Retinal pigment epithelial cell (primary cell): ENCODE measurements around the gene TSPAN2.
A peak's percentile ranks its signal among the peaks of the same experiment; 100 is the strongest.

Experiments
- DNase-seq: peaks from one replicate; pipeline ENCODE4 v3.0.0-alpha.2; 2010; ENCODE audit warnings: low read depth
- H3K4me3 ChIP-seq: 2 replicates; pipeline ENCODE4 v1.5.1; 2011; ENCODE audit warnings: mild to moderate bottlenecking, low read length, control low read depth, moderate library complexity
- TF ChIP-seq, protein P1 (sequence below): conservative IDR thresholded peaks from 2 replicates; pipeline ENCODE4 v1.5.1; 2011; ENCODE audit warnings: low read depth, low read length, control low read depth, inconsistent platforms

TSPAN2 gene

DNA sequence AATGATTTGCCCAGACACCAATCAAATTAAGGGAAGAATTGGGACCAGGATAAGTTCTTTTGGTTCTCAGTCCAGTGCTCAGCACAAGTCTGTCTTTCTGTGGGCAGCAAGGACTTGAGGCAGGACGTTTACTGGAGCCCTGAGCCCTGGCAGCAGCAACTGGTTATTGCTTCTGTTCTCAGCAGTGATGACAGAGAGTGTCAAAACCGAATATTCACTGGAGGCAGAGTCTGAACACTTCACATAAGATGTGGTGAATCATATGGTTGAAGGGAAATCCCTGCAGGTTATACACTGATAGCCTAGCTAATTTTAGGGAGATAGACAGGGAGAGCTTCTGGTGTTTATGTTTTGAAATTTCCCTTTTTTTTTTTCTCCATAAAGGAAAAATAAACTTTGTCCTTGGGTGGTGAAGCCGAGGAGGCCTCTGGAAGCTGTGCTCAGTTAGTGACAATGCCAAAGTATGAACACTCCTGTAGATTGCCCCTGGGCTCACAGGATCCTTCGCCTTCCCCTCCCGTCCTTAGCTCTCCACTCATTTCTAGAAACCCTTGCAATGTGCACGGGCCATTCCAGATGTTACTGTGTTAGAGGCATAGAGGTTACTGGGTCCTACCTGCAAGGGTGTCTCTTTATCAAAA lies 26.3 kb upstream of the TSPAN2 start:
- TF ChIP-seq, protein P1, sequence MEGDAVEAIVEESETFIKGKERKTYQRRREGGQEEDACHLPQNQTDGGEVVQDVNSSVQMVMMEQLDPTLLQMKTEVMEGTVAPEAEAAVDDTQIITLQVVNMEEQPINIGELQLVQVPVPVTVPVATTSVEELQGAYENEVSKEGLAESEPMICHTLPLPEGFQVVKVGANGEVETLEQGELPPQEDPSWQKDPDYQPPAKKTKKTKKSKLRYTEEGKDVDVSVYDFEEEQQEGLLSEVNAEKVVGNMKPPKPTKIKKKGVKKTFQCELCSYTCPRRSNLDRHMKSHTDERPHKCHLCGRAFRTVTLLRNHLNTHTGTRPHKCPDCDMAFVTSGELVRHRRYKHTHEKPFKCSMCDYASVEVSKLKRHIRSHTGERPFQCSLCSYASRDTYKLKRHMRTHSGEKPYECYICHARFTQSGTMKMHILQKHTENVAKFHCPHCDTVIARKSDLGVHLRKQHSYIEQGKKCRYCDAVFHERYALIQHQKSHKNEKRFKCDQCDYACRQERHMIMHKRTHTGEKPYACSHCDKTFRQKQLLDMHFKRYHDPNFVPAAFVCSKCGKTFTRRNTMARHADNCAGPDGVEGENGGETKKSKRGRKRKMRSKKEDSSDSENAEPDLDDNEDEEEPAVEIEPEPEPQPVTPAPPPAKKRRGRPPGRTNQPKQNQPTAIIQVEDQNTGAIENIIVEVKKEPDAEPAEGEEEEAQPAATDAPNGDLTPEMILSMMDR = no peak
- H3K4me3 ChIP-seq = no peak overlapping the region
- DNase-seq = no peak

DNA sequence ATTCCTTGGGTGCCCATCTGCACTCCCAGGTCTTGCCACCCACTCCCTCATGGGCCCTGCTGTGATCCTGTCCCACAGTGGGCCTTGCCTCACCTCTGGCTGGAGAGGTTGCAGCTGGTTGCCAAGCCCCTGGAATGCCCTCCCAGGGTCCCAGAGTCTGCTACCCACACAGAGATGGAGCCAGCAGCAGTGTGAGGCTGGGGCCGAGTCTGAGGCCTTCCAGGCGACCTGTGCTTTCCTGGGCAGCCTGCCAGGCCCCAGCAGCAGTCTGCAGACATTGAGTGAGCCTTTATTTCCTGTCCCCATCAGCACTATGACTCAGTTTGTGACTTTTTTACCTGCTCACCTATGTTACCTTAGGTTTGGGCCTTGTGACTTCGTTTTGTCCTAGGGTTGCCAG lies 25.0 kb upstream of the TSPAN2 start:
- DNase-seq = peak; percentile 44

DNA sequence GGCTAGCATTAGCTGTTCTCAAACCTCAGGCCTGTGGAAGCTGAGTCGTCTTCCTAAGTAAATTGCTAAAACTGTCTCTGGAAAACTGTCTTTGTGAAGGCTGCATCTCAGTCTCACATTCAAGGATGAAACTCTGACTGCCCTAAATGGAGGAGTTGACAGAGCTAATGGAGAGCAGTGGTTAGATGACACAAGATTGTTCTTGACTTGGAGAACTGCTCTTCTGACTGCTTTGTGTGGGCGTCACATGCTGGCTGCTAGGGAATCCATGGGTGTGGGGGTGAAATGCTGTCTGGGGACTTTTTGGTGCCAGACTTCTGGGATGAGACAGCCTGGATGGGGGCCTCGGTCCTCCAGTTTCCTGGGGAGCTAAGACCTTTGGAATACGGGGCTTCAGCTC lies 24.5 kb upstream of the TSPAN2 start:
- TF ChIP-seq, protein P1 = no peak

More for the DNA sequence above, 25.0 kb upstream of the TSPAN2 start:
- TF ChIP-seq, protein P1 = no peak
- H3K4me3 ChIP-seq = no peak overlapping the region

DNA sequence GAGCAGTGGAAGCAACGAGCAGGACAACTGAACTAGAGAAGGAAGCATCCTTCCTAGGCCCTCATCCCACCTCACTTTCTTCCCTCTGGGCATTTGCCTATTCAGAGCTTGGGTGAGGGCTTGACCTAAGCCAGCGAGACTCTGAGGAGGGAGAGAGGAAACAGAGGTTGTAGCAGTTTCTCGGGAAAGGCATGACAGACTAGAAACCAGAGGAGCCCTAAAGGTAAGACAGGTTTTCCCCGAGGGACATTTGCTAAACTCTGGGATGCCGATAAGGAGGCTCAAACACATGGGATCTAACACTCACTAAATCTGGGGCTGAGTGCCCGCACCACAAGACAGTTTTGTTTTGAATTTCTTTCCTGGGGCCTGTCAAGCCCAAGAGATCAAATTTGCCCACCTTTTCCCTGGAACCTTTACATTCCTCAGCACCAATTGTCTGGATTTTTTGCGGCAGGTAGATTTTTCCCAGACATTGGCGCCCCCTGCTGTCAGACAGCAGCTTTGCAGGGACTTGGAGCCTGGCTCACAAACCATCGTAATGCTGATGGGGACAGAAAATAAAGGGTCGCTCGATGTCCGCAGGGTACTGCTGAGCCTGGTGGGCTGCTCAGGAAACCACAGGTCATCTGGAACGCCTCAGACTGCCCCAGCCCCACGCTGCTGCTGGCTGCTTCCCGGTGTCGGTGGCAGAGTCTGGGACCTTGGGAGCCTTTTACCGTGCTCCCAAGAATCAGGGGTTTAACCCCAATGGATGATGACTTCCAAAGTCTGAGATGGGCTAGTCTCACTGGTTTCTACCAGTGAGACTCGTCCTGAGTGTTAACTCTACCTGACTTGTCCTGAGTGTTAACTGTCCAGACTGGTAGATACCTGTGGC lies 23.4 kb upstream of the TSPAN2 start:
- TF ChIP-seq, protein P1 = peak; percentile 93
- no peak for DNase-seq
- H3K4me3 ChIP-seq = no peak overlapping the region

More for the DNA sequence above, 24.5 kb upstream of the TSPAN2 start:
- DNase-seq = no peak
- H3K4me3 ChIP-seq = no peak overlapping the region

DNA sequence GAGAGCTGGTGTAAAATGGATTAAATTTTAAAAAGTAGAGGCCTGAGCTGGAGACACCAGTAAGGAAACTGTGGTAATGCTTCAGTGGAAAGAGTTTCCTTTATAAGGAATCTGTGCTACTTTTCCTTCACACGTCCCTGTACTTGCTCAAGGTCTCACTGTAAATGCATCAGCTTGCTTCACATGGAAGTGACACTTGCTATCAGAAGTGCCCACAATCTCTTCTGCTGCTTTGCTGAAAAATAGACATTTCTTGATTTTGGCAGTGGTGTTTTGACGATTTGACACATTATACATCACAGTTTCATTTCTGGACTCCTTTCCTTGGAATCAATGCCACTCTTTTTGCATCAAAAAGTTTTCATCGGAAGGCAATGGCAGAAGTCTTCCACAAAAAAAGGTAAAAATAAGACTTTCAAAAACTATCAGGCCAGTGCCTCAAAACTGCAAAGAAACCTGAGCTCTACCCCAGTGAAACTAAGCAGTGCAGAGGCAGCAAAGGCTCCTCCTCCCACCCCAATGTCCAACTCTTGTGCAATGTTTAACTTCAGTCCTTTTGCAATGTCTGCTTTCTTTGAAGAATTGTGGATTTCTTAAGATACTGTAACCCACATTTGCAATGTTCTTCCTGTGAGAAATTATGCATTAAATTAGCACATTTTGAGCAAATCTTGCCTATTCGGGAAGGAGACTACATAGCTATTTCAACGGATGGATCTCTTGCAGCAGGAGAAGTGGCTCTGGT lies 18.4 kb upstream of the TSPAN2 start:
- no peak overlapping the region for H3K4me3 ChIP-seq
- no peak for DNase-seq
- TF ChIP-seq, protein P1 = no peak

DNA sequence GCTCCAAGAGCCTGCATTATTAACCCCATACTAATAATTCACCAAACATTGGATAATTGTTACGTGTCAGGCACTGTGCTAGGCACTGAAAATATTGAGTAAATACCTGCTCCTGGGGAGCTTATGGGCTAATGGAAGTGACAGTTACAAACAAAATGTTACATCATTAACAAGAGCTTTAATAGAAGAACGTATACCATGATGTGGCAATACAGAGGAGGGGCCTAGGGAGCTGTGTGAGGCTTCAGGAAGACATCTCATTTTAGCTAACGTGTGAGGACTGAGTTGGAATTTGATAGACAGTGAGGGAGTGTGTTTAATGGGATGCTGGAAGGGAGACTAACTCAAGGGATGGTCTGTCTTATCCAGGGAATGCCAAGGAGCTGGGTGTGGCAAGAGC lies 16.5 kb upstream of the TSPAN2 start:
- TF ChIP-seq, protein P1 = no peak
- H3K4me3 ChIP-seq = no peak overlapping the region
- no peak for DNase-seq
